Fibroblast of the aortic adventitia (primary cell): ENCODE data around the gene AKR1C4. TPM values are rescaled to one million over a fixed set of nuclear protein-coding genes. Genes with fewer than 3 reads are reported as not detected.
"Not testable (repeated sequence)": the region's sequence is repeated elsewhere in the genome, so short reads cannot be mapped to it uniquely, and the experiment has no call there.

ENCODE experiments used
- DNase-seq: peaks from one replicate; pipeline ENCODE4 v3.0.0-alpha.2; 2010; ENCODE audit warnings: low read depth
- H3K4me3 ChIP-seq: 2 replicates; pipeline ENCODE4 v1.5.1; 2011; ENCODE audit warnings: low read depth, mild to moderate bottlenecking, control low read depth, low read length, moderate library complexity
- CTCF ChIP-seq: IDR thresholded peaks from 2 replicates; pipeline ENCODE4 v1.5.1; 2011; ENCODE audit warnings: mild to moderate bottlenecking, low read length, control low read depth, inconsistent platforms; ENCODE audit not compliant: insufficient read depth
- total RNA-seq: library from RNA; depleted of rRNA; stranded (reverse); fragments of >200 nt; gene quantifications from 2 replicates; pipeline ENCODE4 v1.2.3, GENCODE V29; 2012; ENCODE audit warnings: low replicate concordance

Gene AKR1C4
- total RNA-seq, 1 donor = not detected

- H3K4me3 ChIP-seq = no peak overlapping the region
- no peak for TF ChIP-seq CTCF
Measured at GRCh38 chr10:5157501-5157900, 39.1 kb upstream of the AKR1C4 start.

GRCh38 chr10:5159126-5159525, 37.5 kb upstream of the AKR1C4 start:
- TF ChIP-seq CTCF = no peak
- no peak overlapping the region for H3K4me3 ChIP-seq
- DNase-seq = peak; percentile 3

More at GRCh38 chr10:5157501-5157900, 39.1 kb upstream of the AKR1C4 start:
- no peak for DNase-seq

- TF ChIP-seq CTCF = no peak
- DNase-seq = no peak
- H3K4me3 ChIP-seq = no peak overlapping the region
Measured at GRCh38 chr10:5163487-5163886, 33.1 kb upstream of the AKR1C4 start.

DNA sequence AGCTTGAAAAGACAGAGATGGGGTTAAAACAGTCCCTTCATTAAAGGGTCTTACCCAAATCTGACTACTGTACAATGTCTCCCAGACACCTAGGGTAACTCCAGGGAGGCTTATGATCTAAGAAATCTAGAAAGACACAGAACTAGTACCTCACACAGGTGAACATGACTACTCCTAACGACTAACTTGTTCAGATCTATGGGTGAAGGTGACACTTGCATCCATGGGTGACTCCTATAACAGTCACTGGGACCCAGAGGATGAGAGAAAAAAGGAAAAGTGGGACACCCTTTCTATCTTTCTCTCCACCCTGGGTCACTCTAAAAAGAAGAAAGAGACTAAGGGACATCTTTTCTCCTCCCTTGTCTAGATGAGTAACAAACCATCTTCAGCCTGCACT, 30.9 kb upstream of the AKR1C4 start:
- TF ChIP-seq CTCF = no peak
- DNase-seq = peak; percentile 5
- no peak overlapping the region for H3K4me3 ChIP-seq

- no peak overlapping the region for H3K4me3 ChIP-seq
- no peak for DNase-seq
Measured at GRCh38 chr10:5168897-5169420, 27.7 kb upstream of the AKR1C4 start.

DNA sequence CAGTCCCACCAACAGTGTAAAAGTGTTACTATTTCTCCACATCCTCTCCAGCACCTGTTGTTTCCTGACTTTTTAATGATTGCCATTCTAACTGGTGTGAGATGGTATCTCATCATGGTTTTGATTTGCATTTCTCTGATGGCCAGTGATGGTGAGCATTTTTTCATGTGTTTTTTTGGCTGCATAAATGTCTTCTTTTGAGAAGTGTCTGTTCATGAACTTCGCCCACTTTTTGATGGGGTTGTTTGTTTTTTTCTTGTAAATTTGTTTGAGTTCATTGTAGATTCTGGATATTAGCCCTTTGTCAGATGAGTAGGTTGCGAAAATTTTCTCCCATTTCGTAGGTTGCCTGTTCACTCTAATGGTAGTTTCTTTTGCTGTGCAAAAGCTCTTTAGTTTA, 21.1 kb upstream of the AKR1C4 start:
- H3K4me3 ChIP-seq, DNase-seq: not testable (repeated sequence)

More at GRCh38 chr10:5168897-5169420, 27.7 kb upstream of the AKR1C4 start:
- no peak for TF ChIP-seq CTCF

- H3K4me3 ChIP-seq, DNase-seq: not testable (repeated sequence)
Measured at GRCh38 chr10:5180503-5180902, 16.1 kb upstream of the AKR1C4 start.

GRCh38 chr10:5183923-5184322, 12.7 kb upstream of the AKR1C4 start:
- TF ChIP-seq CTCF = no peak
- H3K4me3 ChIP-seq = no peak overlapping the region
- DNase-seq = no peak
